GDM1 (cell line): ENCODE data around the gene SLC51B.
"Not testable (repeated sequence)": the region's sequence is repeated elsewhere in the genome, so short reads cannot be mapped to it uniquely, and the experiment has no call there.

Experiments used
- DNase-seq: peaks from one replicate; lab custom pipeline; 2025; lab: John Stamatoyannopoulos, UW

The SLC51B gene

DNA sequence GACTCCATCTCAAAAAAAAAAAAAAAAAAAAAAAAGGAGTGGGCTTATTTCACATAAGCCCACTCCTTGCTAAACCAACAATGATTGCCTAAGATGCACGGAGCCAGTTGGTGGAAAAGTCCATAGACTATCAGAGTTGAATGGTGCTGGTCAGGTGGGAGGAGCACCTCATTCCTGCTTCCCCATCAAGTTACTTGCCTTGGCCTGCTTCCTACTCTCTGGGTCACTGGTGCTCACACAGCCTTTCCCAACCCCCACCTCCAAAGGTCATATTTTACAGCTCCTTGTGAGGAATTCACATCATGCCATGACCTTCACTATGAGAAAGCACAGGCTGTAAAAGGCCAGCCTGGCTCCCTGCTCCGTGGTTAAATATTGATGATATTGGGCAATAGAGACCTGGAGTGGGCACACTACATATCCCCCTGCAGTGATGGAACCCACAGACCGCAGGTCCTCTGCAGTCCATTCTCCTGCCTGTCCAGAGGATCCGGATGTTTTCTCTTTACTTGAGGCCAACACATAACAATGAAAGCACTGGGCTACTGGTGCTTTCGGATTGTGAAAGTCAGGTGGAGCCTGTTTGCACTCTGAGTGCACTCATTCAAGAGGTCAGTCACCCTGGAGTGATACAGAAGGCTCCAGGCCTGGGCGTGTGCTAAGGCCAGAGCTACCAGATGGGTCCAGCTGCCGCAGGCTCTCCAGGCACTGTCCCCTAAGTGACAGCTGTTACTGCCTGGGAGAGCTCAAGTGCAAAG, at the start of gene SLC51B:
TSS of gene SLC51B (plus strand) at position 664 of the 758 bp plus-strand sequence. CDS start 4,618 bp downstream, outside the sequence.
- no peak for DNase-seq

DNA sequence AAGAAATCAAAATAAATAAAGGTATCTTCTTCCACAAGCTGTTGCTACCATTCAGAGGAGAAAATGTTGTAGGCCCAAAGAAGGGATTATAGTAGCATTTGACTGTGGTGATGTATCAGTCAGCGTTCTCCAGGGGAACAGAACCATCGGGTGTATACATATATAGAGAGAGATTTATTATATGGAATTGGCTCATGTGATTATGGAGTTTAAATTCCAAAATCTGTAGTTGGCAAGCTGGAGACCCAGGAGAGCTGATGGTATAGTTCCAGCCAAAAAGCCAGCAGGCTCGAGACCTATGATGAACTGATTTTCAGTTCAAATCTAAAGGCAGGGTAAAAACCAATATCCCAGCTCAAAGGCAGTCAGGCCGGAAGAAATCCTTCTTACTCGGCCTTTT, 48.1 kb upstream of the SLC51B start:
- DNase-seq, result no peak

- DNase-seq, result no peak
These were observed 47.3 kb upstream of the SLC51B start for GRCh38 chr15:64997745-64998375.

DNA sequence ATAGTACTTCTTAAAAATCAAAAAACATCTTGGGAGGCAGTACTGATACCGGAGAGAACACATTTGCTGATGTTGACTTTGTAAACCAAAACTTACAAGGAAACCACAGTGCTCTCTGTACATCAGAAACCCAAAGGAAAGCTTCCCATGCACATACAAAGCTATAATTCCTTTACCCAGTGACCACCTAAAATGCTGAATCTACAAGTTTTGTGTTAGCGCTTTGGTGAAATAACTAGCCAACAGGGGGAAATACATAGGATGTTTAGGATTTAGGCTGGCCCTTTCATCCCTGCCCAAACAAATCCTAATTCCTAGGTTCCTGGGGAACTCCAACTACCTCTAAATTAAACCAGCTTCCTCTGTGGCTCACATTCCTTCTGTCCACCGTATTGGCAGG, 40.2 kb upstream of the SLC51B start:
- DNase-seq, result no peak

DNA sequence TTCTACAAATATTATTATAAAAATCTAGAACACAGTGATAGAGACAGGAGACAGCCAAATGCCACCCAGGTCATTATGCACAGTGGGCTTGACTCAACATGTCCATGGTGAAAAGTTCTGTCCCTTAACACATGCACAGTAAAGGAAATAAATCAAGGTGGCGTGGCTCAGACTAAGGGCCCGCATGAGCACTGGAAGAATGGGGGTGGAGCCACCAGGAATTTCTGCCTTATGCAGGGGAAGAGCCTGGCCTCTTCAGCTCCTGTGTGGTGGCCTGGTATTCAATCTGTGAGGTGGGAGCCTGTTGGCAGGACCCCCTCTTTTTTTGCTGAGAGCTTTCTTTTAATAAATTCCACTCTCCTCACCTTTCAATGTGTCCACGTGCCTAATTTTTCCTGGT, 38.3 kb upstream of the SLC51B start:
- no peak for DNase-seq

GRCh38 chr15:65008983-65009382, 36.2 kb upstream of the SLC51B start:
- peak; percentile 18 for DNase-seq

DNA sequence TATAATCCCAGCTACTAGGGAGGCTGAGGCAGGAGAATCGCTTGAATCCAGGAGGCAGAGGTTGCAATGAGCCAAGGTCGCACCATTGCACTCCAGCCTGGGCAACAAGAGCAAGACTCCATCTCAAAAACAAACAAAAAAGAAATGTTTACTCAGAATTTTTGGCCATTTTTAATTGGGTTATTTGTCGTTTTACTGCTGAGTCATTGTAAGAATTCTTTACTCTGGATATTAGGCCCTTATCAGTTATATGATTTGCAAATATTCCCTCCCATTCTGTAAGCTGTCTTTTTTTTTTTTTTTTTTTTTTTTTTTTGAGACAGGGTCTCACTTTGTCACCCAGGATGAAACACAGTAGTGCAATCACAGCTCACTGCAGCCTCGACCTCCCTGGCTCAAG, 34.0 kb upstream of the SLC51B start:
- DNase-seq, result not testable (repeated sequence)

GRCh38 chr15:65020419-65020818, 24.8 kb upstream of the SLC51B start:
- no peak for DNase-seq

GRCh38 chr15:65021488-65021887, 23.7 kb upstream of the SLC51B start:
- DNase-seq, result no peak

- no peak for DNase-seq
These were observed 18.4 kb upstream of the SLC51B start for GRCh38 chr15:65026756-65027155.

GRCh38 chr15:65027593-65027992, 17.6 kb upstream of the SLC51B start:
- DNase-seq, result no peak

GRCh38 chr15:65028338-65028737, 16.8 kb upstream of the SLC51B start:
- DNase-seq, result no peak

DNA sequence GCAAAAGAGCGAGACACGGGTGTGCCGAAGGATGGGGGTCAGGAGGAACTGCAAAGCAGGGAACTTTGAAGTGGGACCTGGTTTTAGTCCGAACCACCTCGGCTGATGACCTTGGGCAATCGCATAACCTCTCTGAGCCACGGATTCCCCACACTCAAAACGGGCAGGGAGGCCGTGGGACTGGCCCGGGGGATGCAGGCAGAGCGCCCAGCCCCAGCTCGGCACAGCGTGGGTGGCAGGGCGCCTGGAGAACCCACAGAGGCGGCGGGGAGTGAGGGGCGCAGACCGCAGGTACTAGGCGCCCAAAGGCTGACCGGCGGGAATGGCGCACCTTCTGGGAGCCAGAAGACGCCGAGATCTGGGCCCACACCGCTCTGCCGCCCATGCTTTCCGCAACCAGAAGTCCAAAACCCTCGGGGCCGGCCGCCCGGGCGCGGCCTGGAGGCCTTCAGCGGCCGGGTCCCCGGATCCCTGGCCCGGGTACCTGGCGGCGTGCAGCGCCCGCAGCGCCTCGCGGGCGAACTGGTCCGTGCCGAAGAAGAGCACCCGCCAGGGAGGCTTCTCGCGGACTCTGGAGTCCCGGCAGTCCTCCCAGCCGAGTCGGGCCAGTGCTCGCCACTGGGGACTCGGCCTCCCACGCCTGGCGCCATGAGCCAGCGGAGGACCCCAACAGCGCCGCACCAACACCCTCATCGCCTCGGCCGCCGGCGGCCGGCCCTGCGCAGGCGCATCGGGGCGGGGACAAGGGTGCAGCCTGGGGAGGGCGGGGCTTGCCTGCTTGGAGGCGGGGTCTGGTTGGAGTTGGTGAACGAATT, 16.1 kb upstream of the SLC51B start, which contains the start of gene MTFMT:
TSS of gene MTFMT (minus strand) at position 719 of the 815 bp plus-strand sequence. CDS start at position 693, 26 bp downstream.
- peak; percentile 78 for DNase-seq

DNA sequence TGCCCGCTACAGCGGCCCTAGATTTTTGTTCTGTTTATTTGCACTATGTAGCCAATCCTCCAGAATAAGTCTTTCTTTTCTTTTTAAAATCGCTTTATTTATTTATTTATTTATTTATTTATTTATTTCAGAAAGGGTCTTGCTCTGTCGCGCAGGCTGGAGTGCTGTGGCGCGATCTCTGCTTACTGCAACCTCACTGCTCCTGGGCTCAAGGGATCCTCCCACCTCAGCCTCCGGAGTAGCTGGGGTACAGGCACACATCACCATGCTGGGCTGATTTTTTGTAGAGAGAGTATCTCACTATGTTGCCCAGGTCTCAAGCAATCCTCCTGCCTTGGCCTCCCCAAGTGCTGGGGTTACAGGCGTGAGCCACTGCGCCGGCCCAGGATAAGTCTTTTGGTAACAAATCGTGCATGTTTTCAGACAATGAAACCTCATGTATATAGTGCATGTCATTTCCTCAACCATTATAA, 15.4 kb upstream of the SLC51B start:
- no peak for DNase-seq

DNA sequence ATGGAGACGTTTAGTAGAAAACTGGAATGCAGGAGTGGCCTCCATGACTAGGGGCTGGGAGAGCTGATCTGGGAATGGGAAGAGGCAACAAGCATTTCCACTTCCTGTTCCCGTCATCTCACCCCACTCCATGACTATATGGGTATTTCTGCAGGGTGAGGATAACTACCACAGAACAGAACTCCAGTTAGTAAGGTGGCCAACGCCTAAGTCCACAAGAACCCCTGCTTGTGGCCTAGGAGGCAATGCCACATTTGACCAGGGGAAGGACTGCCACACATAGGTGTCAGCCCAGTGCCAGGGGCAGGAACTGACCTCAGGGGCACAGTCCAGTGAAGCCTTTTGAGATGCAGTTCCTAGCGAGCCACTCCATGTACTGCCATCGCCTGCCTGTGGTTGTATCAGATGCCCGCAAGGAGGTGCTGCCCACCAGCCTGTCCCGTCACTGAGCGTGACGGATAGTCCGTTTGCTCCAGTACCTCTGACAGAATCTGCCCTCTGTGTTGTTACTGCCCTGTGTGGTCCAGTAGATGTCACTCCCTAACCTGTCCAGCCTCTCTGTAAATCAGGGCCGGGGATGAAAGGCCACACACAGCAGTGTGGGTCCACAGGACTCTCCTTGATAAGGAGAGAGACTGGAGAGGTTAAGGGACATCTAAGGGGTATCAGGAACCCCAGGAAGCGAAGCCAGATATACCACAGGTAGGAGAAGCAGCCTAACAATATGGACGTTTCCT, 12.2 kb upstream of the SLC51B start:
- DNase-seq, result peak; percentile 20

GRCh38 chr15:65033659-65034269, 11.4 kb upstream of the SLC51B start:
- DNase-seq, result no peak

GRCh38 chr15:65034719-65035118, 10.5 kb upstream of the SLC51B start:
- no peak for DNase-seq

DNA sequence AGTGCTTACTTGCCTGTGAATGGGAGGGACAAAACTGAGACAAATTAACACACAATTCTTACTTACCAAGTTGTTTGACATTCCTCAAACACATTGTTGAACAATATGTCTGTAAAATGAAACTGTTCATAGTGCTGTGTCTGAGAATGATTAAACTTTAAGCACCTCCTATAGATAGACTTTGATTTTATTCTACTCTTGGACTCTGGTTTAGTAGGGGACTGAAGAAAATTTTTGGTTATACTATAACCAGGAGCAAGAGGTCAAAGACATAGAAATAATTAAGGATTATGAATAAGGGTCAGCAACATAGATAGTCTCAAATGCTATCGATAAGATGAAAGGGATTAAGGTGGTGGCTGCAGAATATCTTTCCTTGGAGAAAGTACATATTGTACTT, 7.9 kb upstream of the SLC51B start:
- no peak for DNase-seq

DNA sequence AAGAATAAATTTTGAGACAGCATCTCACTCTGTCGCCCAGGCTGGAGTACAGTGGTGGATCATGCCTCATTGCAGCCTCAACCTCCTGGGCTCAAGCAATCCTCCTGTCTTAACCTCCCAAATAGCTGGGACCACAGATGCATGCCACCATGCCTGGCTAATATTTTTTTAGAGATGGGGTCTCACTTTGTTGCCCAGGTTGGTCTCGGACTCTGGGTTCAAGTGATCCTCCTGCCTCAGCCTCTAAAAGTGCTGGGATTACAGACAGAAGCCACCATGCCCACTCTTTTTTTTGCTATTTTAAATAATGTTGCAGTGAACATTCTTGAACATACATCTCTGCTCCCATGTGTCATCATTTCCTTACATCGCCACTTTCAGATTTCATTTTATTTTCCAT, 6.8 kb upstream of the SLC51B start:
- DNase-seq, result no peak

- no peak for DNase-seq
These were observed 6.4 kb upstream of the SLC51B start for GRCh38 chr15:65038836-65039235.

- no peak for DNase-seq
These were observed 4.7 kb upstream of the SLC51B start for GRCh38 chr15:65040461-65040860.
